Stimulated activated CD4-positive, alpha-beta T cell treated with anti-CD3 and anti-CD28 coated beads, Interleukin-4, amount 100 ng/mL, for 4 hours (primary cell): ENCODE results near the gene LIMCH1.
"Not testable (repeated sequence)": the region's sequence is repeated elsewhere in the genome, so short reads cannot be mapped to it uniquely, and the experiment has no call there.

Experiments
- DNase-seq, 2 experiments: peaks; one replicate each; pipeline ENCODE4 v3.0.0-alpha.2; 2020

Gene LIMCH1

GRCh38 chr4:41645728-41646390, 107.9 kb downstream of the LIMCH1 start:
- no peak for DNase-seq

DNA sequence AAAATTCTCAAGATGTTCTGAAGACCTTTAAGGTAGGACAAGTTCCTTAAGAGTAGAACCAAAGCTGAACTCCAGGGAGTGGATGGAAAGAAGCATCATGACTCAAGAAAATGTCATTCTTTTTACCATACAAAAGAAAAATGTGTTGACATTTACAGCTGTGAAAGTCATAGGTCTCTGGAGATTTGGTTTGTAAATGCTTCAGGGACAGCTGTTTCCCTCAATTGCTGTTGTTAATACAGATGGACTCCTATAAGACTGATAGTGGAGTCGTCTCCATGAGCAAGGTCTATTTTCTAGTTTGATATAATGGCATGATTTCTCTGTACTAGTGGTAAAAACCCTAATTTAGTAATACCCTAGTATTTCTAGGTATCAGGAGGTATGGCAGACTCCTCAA, 108.9 kb downstream of the LIMCH1 start:
- DNase-seq = no peak

- DNase-seq = no peak
These were observed 109.4 kb downstream of the LIMCH1 start for GRCh38 chr4:41647383-41647782.

DNA sequence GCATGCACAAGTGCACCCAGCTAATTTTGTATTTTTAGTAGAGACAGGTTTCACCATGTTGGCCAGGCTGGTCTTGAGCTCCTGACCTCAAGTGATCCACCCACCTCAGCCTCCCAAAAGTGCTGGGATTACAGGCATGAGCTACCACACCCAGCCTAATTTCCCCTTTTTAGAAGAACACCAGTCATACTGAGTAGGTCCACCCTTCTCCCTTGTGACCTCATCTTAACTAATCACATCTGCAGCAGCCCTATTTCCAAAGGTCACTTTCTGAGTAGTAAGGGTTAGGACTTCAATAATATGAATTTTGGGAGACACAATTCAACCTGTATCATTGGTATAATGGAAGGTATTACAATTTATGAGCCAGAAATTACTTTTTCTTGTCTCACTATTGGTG, 113.2 kb downstream of the LIMCH1 start:
- DNase-seq = not testable (repeated sequence)

DNA sequence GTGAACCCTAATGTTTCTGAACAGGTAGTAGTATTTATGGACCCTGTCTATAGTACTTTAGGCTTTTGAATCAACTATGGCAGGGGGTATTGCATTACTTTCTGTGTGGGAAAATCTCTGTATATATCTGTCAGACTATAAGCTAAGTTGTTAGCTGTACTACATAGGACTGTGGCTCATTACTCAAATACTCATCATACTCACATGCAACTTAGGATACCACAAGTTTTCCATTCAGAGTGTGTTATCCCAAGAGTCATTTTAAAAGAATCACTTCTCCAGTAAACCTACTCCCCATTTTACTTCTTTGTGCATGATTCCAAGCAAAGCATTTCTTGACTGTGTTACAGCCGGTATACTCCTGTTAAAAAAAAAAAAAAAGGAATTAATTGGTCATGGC, 115.0 kb downstream of the LIMCH1 start:
- DNase-seq = no peak

- DNase-seq = no peak
These were observed 115.6 kb downstream of the LIMCH1 start for GRCh38 chr4:41653523-41653922.

DNA sequence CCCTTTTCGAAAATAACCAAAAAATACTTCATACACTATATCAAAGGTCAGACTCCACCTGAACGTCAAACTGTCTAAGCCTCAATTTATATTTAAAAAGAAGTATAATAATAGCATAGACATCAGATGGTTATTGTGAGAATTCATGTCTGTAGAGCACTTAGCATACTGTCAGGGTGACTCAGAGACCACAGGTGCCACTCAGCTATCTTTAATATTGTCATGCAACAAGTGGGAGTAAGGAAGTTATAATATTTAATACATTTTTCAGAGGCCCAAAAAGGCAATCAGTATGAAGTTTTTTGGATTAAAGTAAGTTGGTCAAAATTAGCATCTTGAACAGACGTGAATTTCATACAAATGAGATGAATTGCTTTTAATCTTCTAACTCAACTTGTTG, 117.2 kb downstream of the LIMCH1 start:
- no peak for DNase-seq

DNA sequence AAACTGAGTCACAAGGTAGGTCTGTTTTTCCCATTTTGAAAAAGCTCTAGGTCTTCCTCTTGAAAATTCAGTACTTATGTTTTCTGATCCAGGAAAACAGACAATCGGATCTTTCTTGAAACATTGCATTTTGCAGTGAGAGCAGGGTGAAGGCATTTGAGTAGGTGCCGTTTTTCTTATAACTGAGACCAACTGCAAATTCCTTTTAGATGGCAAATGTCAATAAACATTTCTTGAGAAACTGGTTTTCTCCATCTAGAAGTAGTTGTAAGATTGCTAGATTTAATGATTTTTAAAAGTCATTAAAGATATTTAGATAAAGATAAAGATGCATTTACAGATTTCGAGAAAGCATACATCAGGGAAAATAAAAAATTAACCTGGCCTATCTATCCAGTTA, 118.1 kb downstream of the LIMCH1 start:
- DNase-seq = no peak

DNA sequence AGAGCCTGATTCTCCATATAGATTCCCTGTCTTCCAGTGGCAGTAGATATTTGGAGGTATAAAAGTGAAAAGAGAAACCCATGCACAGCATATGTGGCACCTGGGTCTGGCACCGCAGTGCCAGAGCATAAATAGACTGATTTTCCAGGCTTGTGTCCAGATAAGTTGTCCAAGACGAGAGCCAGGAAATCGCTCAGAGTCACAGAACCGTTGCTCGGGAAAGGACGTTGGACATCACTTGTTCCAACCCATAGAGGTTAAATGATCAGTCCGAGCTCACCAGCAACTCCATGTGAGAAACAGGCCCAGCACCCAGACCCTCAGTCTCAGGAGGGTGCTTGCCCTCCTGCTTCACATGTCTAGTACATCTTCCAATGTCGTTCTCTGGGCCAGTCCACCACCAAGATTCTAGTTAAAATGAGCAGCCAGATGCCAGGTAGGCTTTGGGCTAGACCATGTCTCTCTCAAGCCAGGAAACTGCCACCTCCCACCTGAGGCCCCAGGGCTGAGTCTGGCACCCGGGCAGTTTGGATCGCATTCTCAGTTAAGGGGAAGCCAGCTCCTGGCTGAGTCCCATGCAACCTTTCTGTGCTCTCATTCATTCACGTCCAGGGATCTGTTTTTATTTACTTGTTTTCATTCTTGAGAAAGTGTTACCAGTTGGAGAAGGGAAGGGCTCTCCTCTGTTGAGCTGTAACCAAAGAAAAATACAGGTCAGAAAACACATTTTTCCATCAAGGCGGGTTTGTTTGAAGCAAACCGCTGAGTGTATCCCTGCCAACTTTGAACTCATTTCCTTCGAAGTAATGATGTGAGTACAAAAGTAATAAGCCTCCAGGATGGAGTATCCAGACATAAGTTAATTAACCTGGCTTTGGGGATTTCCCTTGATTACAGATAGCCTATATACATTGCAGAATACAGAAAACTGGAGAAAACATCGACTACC, 118.9 kb downstream of the LIMCH1 start:
- no peak for DNase-seq

DNA sequence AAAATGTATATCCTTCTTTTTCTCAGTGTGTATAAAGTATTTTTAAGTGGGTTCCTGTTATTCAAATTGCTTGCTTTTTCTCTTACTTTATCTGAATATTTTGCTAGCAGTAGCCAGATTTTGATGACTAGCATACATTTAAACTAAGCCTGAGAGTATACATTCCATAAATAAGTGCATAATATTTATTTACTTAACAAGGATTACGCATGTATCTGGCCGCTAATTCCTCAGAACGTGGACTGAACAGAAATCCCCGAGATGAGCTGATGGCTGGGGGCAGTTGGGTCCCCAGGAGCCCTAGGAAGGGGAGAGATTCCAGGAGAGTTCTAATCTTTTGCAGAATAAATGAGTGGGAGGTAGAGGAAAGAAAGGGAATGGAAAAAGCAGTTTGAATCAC, 119.6 kb downstream of the LIMCH1 start:
- DNase-seq = no peak

DNA sequence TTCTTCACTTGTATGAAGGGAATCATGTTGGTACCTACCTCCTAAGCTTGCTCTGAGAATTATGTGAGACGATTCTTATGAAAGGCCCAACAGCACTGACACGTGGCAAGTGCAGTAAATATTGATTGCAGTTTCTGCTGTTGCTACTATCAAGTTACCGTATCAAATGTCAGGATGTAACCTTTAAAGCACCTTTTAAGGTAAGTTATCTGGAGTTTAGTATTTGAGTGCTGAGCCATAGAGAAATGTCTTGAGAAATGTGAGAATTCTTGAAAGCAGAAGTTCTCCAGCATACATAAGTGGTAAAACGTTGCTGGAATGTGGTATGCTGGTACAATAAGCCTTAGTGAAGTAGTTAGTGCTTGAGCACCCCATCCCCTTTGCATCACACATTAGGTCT, 120.2 kb downstream of the LIMCH1 start:
- DNase-seq = no peak

- no peak for DNase-seq
These were observed 122.4 kb downstream of the LIMCH1 start for GRCh38 chr4:41660352-41660751.

GRCh38 chr4:41661442-41662076, 123.6 kb downstream of the LIMCH1 start:
- peak in 1 of 2 experiments; percentile 27 for DNase-seq

DNA sequence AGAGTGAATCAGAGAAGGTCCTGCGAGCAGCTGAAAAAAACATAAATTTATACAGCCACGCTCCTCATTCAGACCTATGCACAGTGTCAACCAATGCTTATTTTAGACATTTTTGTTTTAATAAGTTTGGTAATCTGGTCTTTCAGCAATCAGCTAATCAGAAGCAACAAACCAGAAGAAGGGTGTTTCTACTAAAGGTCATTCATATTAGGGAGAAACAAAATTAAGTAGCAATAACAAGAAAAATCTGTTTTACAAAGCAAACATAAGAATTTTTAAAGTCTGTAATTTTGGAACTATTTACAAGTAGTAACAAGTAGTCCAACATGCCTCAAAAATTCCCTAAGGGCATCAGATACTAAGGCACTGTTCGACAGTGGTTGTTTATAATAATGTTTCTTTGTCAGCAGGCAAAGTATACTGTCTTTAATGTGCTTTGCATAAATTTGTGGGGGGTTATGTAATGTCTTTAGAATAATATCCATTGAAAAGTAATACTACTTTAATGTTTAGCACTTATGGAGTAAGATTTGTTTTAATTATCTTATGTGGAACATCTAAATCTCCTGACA, 127.8 kb downstream of the LIMCH1 start:
- DNase-seq = no peak

DNA sequence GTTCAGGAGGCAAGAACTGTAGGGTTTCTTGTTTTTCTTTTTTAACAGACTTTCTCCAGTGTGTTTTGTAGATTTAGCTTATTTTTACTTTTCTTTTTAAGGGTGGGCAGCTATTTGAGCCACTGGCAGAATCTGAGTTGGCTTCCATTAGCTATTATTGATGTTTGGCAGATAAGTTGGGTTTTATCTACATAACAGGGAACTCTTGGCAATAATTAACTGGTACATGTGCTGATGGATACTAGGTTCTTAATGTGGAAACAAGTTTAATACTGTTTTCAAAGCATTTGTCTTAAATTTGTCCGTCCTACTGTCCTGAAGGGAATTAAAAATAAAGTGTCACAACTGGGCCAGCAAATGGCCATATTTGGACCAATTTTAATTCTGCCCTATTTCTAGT, 130.1 kb downstream of the LIMCH1 start:
- no peak for DNase-seq

GRCh38 chr4:41670530-41670929, 132.6 kb downstream of the LIMCH1 start:
- no peak for DNase-seq

DNA sequence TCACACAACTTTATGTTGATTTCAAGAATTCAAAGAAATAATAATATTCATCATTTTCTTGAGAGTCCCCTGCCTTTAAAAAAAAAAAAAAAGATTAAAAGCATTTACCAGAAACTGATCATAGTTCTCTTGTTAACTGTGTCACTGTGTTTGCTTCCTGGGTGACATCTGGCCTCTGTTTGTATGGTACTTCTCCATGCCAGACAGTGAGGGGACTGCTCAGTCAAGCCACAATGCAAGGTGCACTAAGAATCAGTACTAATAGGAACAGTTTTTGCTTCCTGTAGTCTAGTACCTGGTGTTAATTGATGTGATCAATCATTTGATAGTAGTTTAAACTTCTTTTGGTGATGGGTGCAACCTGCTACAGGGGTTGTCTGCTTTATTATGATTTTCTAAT, 133.0 kb downstream of the LIMCH1 start:
- no peak for DNase-seq

DNA sequence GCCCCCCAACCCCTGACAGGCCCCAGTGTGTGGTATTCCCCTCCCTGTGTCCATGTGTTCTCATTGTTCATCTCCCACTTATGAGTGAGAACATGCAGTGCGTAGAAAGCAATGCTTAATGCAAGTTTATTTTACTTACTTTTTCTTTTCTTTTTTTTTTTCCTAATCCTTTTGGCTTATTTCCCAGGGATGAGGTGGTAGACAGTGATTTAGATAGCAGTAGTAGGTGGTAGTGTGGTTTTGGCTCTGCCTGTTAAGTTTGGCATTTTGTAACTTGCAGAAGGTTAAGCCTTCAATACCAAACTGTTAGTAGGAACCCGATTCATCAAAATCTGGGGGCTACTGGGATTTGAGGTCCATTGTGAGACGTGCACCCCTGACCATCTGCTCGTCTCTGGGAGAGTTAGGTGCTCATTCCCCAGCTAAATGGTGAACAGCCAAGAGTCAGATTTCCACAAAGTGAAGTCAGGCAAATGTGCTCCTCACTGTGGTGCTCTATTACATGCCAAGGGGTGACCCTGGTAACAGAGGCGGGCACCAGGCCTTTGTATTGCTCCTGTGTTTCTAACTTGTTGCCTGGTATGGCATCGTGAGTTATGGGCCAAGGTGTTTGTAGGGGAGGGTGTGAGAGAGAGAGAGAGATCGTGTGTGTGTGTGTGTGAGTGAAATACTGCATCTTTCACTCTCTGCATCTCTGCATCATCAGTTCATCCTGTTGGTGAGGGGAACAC, 140.3 kb downstream of the LIMCH1 start:
- DNase-seq = no peak

DNA sequence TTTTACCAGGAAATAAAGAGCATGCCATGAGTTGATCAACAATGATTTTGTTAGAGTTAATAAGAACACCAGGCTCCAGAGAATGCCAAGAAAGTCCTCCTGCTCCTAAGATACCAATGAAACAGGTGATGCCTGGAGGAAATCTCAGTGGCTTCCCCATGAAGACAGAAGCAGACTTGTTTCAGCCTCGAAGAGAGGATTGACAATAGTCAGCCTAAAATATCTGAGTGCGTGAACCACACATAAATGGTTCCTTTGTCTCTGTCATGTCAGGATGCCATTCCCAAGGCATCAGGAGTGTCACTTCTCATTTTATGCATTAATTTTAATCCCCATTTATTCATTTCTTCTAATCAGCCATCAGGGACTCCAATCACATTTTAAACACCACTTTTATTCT, 141.0 kb downstream of the LIMCH1 start:
- DNase-seq = no peak

DNA sequence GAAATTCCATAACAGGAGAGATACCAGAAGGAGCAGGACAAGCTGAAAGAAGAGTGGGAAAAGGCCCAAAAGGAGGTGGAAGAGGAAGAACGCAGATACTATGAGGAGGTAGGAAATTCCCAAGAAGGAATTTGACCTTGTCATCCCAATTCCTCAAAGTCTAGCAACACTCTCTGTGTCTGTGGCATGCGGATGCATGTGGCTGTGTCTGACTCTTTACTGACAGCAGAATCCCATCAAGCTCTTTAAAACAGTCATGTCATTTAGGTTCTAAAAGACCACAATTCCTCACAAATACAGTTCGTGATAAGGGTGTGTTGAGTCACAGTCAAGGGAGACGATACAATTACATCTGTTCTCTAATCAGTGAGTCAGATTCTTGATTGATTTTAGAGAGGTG, 142.0 kb downstream of the LIMCH1 start:
- no peak for DNase-seq

- DNase-seq = no peak
These were observed 143.1 kb downstream of the LIMCH1 start for GRCh38 chr4:41681054-41681453.

- DNase-seq = no peak
These were observed 145.4 kb downstream of the LIMCH1 start for GRCh38 chr4:41683326-41683725.

DNA sequence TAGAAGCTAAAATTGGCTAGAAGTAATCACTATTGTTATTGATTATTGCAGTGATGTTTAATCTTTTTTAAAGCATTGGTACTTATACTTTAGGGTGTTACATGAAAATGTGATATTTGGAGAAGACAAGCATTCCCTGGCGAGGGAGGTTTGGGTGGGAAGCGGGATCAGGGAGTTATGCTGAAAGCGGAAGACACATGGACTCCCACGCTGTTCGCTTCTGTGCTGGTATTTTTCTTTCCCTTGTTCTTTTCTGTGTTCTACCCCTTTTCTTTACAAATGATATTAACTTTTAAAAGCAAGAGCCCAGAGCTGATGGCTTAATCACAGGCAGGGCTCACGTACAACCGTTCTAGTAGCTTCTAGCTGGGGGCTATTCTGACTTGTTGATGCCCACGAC, 148.9 kb downstream of the LIMCH1 start:
- no peak for DNase-seq
